OCI-LY3 (cell line): ENCODE results near the gene EYA2.

Experiments used
- H2AFZ ChIP-seq: fragments of 200-600, 300-600 bp; shearing (Covaris generic); 2 replicates; pipeline ENCODE4 v1.6.0; 2014; ENCODE audit warnings: antibody characterized with exemption, low read depth, low read length
- H3K27ac ChIP-seq: fragments of 200-600, 300-600 bp; sonication (generic); 2 replicates; pipeline ENCODE4 v1.5.1; 2014; ENCODE audit warnings: mild to moderate bottlenecking, low read length, moderate library complexity, mixed read lengths
- H3K27me3 ChIP-seq: fragments of 200-600, 300-600 bp; sonication (generic); 2 replicates; pipeline ENCODE4 v1.6.1; 2014; ENCODE audit warnings: low read depth, low read length, mixed read lengths
- H3K36me3 ChIP-seq: fragments of 200-600, 300-600 bp; sonication (generic); replicated peaks from 2 replicates; pipeline ENCODE3; 2014; ENCODE audit warnings: low read depth, low read length, mixed read lengths
- H3K4me1 ChIP-seq: fragments of 300-600, 200-600 bp; sonication (generic); 2 replicates; pipeline ENCODE4 v1.6.1; 2014; ENCODE audit warnings: low read length, mixed read lengths
- H3K4me2 ChIP-seq: fragments of 200-600, 300-600 bp; sonication (generic); 2 replicates; pipeline ENCODE4 v1.6.1; 2014; ENCODE audit warnings: low read length, mixed read lengths
- H3K4me3 ChIP-seq: fragments of 300-600, 200-600 bp; sonication (generic); 2 replicates; pipeline ENCODE4 v1.5.1; 2014; ENCODE audit warnings: antibody characterized with exemption, mild to moderate bottlenecking, low read length, moderate library complexity
- H3K79me2 ChIP-seq: fragments of 300-600, 200-600 bp; shearing (Covaris generic); 2 replicates; pipeline ENCODE4 v1.6.1; 2014; ENCODE audit warnings: mild to moderate bottlenecking, low read length, mixed read lengths
- H3K9ac ChIP-seq: fragments of 300-600, 200-600 bp; shearing (Covaris generic); 2 replicates; pipeline ENCODE4 v1.6.0; 2014; ENCODE audit warnings: mild to moderate bottlenecking, low read length, moderate library complexity
- H3K9me3 ChIP-seq: fragments of 200-600, 300-600 bp; shearing (Covaris generic); 2 replicates; pipeline ENCODE4 v1.6.1; 2014; ENCODE audit warnings: low read length, mixed read lengths; ENCODE audit not compliant: insufficient read depth
- H4K20me1 ChIP-seq: fragments of 200-600, 300-600 bp; sonication (generic); 2 replicates; pipeline ENCODE4 v1.6.1; 2016; ENCODE audit warnings: low read length, mixed read lengths; ENCODE audit not compliant: insufficient read depth
- CTCF ChIP-seq: fragments of 200-600, 300-600 bp; sonication (generic); IDR thresholded peaks from 2 replicates; pipeline ENCODE4 v1.5.1; 2014; ENCODE audit warnings: antibody characterized with exemption, low read length, low read depth
- EZH2phosphoT487 ChIP-seq: fragments of 200-600 bp; shearing (Covaris generic); IDR thresholded peaks from 2 replicates; pipeline ENCODE4 v1.6.1; 2018; ENCODE audit warnings: antibody characterized with exemption, mixed run types, low read depth

EYA2 gene

GRCh38 chr20:46850416-46850815 lies 44.2 kb upstream of the EYA2 start:
- Histone ChIP-seq H3K27me3 (no peaks in the 10 kb centered on the region), H3K9ac (no peak overlapping the region), H2AFZ (no peak overlapping the region), H4K20me1 (no peaks in the 10 kb centered on the region), H3K36me3 (no peaks in the 10 kb centered on the region), H3K79me2 (no peaks in the 10 kb centered on the region), H3K4me3 (no peak overlapping the region), H3K27ac (no peak overlapping the region), H3K4me1 (peaks cover 11% of the 10 kb centered on the region), H3K9me3 (no peaks in the 10 kb centered on the region), H3K4me2 (no peak overlapping the region)
- TF ChIP-seq EZH2phosphoT487, result no peak
- no peak for TF ChIP-seq CTCF

GRCh38 chr20:46850896-46851295 lies 43.7 kb upstream of the EYA2 start:
- Histone ChIP-seq H3K9me3 (no peaks in the 10 kb centered on the region), H3K79me2 (no peaks in the 10 kb centered on the region), H2AFZ (no peak overlapping the region), H3K4me3 (no peak overlapping the region), H3K4me2 (no peak overlapping the region), H3K36me3 (no peaks in the 10 kb centered on the region), H3K27me3 (no peaks in the 10 kb centered on the region), H4K20me1 (no peaks in the 10 kb centered on the region), H3K4me1 (peaks cover 11% of the 10 kb centered on the region), H3K9ac (no peak overlapping the region), H3K27ac (no peak overlapping the region)
- TF ChIP-seq EZH2phosphoT487 (no peak), CTCF (no peak)

- Histone ChIP-seq H3K36me3 (no peaks in the 10 kb centered on the region), H3K9ac (no peak overlapping the region), H3K79me2 (no peaks in the 10 kb centered on the region), H3K4me3 (no peak overlapping the region), H4K20me1 (no peaks in the 10 kb centered on the region), H3K9me3 (no peaks in the 10 kb centered on the region), H3K4me1 (peaks cover 11% of the 10 kb centered on the region), H2AFZ (no peak overlapping the region), H3K27ac (no peak overlapping the region), H3K27me3 (no peaks in the 10 kb centered on the region), H3K4me2 (no peak overlapping the region)
- TF ChIP-seq CTCF (no peak), EZH2phosphoT487 (no peak)
Measured at GRCh38 chr20:46851746-46852145, 42.9 kb upstream of the EYA2 start.

GRCh38 chr20:46852313-46852712 lies 42.3 kb upstream of the EYA2 start:
- Histone ChIP-seq H3K27ac (no peak overlapping the region), H3K36me3 (no peaks in the 10 kb centered on the region), H3K4me2 (no peak overlapping the region), H2AFZ (no peak overlapping the region), H3K79me2 (no peaks in the 10 kb centered on the region), H4K20me1 (no peaks in the 10 kb centered on the region), H3K27me3 (peaks cover 2% of the 10 kb centered on the region; the same call in 1 of the 2 replicates), H3K9ac (no peak overlapping the region), H3K4me3 (no peak overlapping the region), H3K9me3 (no peaks in the 10 kb centered on the region), H3K4me1 (peaks cover 5% of the 10 kb centered on the region)
- TF ChIP-seq EZH2phosphoT487, result no peak
- no peak for TF ChIP-seq CTCF
